Daoy (cell line): ENCODE results near the gene RAD21L1. TPM values are rescaled to one million over a fixed set of nuclear protein-coding genes. Genes with fewer than 3 reads are reported as not detected.
A peak's percentile ranks its signal among the peaks of the same experiment; 100 is the strongest.

Experiments
- DNase-seq: peaks from one replicate; pipeline ENCODE4 v3.0.0-alpha.2; 2015; ENCODE audit warnings: low read depth
- total RNA-seq: library from RNA; depleted of rRNA; stranded (reverse); fragments of >200 nt; shearing (Covaris generic); gene quantifications from 2 replicates; pipeline ENCODE4 v1.2.3, GENCODE V29; 2014; rRNA removed

The RAD21L1 gene
- 0.63 and 0.86 TPM in 2 replicates for total RNA-seq

- DNase-seq, result peak; percentile 86
Measured at GRCh38 chr20:1225783-1226654, at the start of gene RAD21L1. Gene RAD21L1, plus strand, starts transcription at chr20:1226044. Its CDS starts 2,410 bp downstream, at chr20:1228454.

- peak; percentile 13 for DNase-seq
Measured at GRCh38 chr20:1177680-1178079, 48.2 kb upstream of the RAD21L1 start.

DNA sequence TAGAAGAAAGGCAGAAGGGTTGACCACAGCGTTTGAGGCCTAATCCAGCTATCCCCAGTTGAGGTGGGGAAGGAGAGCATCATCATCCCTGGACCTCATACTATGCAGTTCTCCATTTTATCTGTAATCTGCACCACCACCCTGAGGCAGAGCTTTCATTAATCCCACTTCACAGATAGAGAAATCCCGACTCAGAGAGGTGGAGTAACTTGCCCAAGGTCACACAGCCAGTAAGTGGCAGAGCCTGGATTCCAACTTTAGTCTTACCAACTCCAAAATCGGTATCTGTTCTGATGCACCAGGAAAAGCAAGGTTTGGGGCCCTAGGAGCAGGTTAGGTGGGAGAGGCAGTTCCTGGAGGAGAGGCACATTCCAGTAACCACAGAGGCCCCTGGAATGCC, 47.7 kb upstream of the RAD21L1 start:
- no peak for DNase-seq

- no peak for DNase-seq
Measured at GRCh38 chr20:1178623-1179022, 47.2 kb upstream of the RAD21L1 start.

DNA sequence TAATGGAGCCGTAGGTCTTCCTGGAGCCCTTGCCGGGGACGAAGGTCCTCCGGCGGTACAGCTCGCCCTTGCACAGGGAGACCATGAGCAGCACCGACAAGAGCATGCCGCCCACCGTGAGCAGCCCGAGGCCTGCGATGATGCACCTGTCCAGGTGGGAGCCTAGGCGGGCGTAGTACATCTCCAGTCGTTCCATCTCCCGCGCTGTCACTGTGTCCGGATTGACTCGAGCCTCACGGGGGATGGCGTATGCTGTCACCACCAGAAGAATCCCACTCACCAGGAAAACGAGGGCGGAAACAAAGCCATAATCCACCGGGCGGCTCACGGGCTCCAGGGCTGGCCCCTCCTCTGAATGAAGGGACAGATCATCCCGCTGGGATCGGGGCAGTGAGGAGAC, 44.9 kb upstream of the RAD21L1 start:
- DNase-seq, result no peak

DNA sequence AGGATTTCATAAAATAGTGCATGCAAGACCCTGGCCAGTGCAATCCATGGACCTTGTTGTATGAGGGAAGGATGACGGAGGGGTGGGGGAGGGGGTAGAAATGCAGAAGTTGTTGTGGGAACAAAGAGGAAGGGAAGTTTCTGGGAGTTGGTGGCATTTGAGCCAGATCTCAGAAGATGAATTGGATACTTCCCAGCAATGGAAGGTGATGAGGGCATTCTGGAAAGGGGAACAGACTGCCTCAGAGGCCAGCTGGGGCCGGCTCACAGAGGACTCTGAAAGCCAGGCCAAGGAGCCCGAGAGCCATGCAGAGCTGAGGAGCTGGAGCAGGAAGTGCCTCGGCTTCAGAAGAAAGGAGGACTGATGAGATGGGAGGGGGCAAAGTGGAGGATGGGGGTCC, 43.7 kb upstream of the RAD21L1 start:
- no peak for DNase-seq

GRCh38 chr20:1183153-1183552, 42.7 kb upstream of the RAD21L1 start:
- DNase-seq, result no peak

- DNase-seq, result no peak
Measured at GRCh38 chr20:1184260-1184637, 41.6 kb upstream of the RAD21L1 start.

GRCh38 chr20:1184638-1185315, 41.1 kb upstream of the RAD21L1 start, which contains the start of gene TMEM74B:
Gene TMEM74B, minus strand, starts transcription at chr20:1184981. Its CDS starts 1,180 bp downstream, at chr20:1183801.
- no peak for DNase-seq

- DNase-seq, result peak; percentile 16
Measured at GRCh38 chr20:1185316-1185741, 40.5 kb upstream of the RAD21L1 start.

- peak; percentile 73 for DNase-seq
Measured at GRCh38 chr20:1185790-1186334, 40.0 kb upstream of the RAD21L1 start.

- no peak for DNase-seq
Measured at GRCh38 chr20:1186367-1186991, 39.4 kb upstream of the RAD21L1 start.

GRCh38 chr20:1187605-1188171, 38.2 kb upstream of the RAD21L1 start:
- no peak for DNase-seq

GRCh38 chr20:1188347-1188746, 37.5 kb upstream of the RAD21L1 start:
- no peak for DNase-seq

- DNase-seq, result no peak
Measured at GRCh38 chr20:1189827-1190226, 36.0 kb upstream of the RAD21L1 start.

- DNase-seq, result no peak
Measured at GRCh38 chr20:1190847-1191246, 35.0 kb upstream of the RAD21L1 start.

- DNase-seq, result no peak
Measured at GRCh38 chr20:1191299-1191698, 34.5 kb upstream of the RAD21L1 start.

GRCh38 chr20:1195226-1195625, 30.6 kb upstream of the RAD21L1 start:
- no peak for DNase-seq

DNA sequence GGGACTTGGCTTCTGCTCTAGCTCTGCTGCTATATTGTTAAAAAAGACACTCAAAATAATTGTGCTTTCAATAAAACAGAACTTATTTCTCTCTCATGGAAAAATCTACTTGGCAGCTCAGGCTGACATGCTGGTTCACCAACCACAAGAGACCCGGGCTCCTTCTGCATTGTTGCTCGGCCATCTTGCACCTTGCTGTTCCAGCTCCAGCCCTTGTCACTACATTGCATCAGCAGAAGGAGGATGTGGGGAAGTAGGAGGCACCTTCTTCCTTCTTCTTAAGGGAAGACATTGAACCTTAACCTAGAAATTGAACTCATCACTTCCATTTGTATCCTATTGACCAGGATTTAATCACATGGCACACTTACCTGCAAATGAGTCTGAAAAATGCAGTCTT, 29.2 kb upstream of the RAD21L1 start:
- no peak for DNase-seq

DNA sequence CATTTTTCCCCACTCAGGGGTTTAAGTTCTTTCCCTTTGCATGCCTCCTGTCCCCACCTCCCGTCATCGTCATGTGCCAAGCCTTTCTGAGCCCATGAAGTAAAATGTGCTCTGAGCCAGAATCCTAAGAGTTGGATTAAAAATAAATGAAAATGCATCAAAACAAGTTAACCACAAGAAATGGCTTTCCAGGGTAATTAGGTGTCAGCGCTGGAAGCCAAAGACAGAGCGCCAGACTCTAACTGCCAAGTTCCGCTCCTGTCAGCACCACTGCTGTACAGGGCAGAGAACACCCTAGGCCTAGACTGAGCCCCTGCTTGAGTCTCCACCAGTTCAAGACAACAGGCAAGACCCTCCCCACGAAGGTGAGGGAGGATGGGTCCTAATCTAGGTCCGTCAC, 28.0 kb upstream of the RAD21L1 start:
- no peak for DNase-seq

DNA sequence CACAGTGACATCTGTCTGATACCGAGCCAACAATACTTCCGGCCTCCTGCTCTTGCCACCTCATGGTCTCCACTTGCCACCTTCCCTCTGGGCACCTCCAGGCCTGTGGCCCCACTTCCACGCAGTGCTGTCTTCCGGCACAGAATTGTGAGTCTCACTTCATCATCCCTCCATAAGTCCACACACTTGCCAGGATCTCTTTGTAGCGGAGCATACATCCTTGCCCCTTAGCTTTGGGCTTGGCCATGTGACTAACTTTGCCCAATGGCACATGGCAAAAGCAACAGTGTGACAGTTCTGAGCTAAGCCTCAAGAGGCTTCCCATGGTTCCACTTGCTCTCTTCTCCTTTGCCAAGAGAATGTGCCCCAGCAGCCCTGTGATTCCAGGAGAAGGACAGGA, 27.1 kb upstream of the RAD21L1 start:
- DNase-seq, result no peak
